Frontal cortex (tissue), 4 donors: ENCODE data around the gene TMEM178B. TPM values are rescaled to one million over a fixed set of nuclear protein-coding genes. Genes with fewer than 3 reads are reported as not detected.

Experiments used
- DNase-seq, 2 donors: peaks; one replicate each; pipeline ENCODE4 v3.0.0; 2012; ENCODE audit warnings: low spot score in 2 of 2
- FAIRE-seq: peaks from 2 replicates; lab custom pipeline; 2012; peaks lifted over from hg19 to GRCh38; lab: Jason Lieb, UNC
- total RNA-seq: library from RNA; depleted of rRNA; stranded (reverse); fragments of >200 nt; gene quantifications from one replicate; pipeline ENCODE4 v1.2.3, GENCODE V29; 2014
- donor health status: control.
- donor health status: control.
- donor health status: control.

Gene TMEM178B
- total RNA-seq, 1 donor from 2014 or later, result 53.0 TPM

DNA sequence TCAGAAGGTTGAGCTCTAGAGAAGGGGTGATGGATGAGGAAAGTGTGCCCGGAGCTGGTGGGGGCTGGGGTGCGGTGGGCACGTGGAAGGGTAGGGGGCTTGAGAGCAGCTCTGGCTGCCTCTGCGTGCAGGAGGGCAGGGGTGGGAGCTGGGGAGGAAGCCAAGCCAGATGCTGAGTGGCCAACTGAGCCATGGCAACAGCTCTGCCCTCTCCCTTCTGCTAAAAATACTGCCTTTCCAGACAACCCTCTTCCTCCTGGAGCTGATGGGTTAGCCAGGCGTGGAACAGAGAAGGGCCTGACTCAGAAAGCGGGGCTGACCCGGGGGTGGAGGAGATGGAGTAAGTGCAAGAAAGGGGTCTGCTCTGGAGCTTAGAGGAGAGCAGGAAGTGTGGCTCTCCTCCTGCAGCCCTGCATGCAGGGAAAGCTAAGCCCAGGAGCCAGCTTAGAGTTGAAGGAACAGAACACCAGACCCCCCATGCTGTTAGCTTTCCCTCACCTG, 362.8 kb downstream of the TMEM178B start:
- FAIRE-seq, result no peak
- DNase-seq, result no peak

DNA sequence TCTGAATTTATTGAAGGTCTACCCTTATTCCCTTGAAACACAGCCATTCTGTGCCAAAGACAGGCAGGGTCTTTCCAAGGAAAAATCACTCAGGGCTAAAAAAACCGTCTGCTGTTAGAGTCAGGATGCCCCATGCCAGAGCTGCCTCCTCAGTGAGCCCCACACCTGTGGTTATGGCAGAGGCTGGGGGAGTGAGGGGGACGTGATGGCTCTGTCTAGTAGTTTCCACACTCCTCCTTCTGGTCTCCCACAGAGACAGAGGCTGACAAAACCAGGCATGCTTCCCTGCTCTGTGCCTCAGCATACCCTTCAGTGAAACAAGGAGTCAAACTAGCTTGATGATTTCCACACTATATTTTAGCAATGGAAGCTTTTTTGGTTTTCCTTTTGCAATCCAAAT, 365.3 kb downstream of the TMEM178B start:
- no peak for FAIRE-seq
- no peak for DNase-seq

DNA sequence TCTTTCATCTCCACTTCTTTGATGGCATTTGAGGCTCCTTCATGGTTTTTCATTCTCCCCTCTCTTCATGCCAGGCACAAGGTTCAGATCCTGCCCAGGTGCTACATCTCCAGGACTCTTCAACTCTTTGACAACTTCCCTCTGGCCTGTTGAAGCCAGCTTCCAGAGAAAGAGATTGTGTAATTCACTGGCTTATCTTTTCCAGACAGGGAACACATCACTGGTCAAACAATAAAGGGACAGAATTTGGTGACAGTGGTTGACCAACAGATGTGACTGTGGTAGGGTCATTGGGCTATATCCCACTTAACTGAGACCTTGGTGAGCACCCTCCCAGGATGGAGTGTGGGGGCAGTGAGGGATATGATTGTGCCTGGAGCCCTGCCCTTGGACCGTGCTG, 365.9 kb downstream of the TMEM178B start:
- no peak for DNase-seq
- no peak for FAIRE-seq

DNA sequence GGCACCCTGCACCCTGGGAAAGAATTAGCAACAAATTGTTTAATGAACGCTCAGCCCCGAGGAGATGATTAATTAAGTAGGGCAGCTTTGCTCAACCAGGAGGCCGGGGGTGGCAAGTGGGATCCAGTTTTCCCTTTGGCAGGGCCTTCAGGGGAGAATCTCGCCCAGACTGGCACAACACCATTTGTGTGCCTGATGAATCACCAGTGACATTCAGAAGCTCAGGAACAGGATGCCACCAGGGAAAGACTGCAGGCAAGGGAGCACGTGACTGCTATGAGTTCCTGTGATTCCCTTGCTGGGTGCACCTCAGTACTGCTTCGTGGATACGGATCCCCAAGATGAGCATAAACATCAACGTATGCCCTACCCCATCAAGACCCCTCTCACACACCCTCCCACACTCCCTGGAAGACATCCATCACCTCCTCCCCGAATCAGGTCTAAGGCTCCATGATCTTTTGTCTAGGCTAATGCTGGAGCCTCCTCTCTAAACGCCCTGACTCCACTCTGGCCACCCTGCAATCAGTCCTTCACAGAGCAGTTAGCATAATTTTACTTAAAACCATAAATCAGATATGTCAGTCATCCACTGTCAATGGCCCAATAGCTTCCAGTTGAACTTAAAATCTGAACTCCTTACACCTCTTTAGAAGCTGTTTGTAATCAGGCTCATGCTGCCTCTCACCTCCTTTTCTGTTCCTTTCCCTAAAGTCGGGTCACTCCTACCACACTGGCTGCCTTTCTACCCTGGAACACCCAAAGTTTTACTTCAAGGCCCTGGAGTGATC, 368.2 kb downstream of the TMEM178B start:
- no peak for FAIRE-seq
- DNase-seq, result peak in 1 of 2 donors; percentile 29

DNA sequence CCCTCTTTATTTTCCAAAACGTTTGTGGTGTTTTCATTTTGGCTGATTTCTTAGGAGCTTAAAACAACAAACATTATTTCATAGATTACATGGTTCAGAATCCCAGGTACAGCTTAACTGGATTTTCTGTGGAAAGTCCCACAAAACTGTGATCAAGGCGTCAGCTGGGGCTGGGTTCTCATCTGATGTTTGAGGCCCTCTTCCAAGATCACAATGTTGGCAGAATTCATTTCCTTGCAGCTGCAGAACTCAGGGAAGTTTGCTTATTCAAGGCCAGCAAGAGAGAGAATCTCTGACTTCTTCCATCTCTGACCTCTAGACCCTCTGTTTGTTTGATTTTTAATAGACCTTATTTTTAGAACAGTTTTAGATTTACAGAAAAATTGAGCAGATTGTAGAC, 368.9 kb downstream of the TMEM178B start:
- DNase-seq (no peak), FAIRE-seq (no peak)

DNA sequence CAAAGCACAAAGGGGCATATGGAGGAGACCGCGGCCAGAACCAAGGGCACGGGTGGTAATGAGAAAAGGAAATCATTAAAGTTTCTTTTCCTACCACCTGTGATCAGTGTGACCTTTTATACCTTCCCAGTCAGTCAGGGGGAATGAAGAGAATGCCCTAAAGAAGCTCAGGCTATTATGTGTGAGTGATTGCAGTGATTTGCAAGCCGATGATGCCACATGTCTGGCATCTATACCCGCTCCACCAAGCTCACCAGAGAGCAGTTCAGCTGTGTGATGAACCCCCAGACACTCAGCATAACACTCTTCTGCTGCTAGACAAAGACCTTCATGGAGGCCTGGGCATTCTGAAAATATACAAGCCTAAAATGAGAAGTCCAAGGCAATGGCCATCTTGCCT, 371.1 kb downstream of the TMEM178B start:
- no peak for DNase-seq
- FAIRE-seq, result no peak

DNA sequence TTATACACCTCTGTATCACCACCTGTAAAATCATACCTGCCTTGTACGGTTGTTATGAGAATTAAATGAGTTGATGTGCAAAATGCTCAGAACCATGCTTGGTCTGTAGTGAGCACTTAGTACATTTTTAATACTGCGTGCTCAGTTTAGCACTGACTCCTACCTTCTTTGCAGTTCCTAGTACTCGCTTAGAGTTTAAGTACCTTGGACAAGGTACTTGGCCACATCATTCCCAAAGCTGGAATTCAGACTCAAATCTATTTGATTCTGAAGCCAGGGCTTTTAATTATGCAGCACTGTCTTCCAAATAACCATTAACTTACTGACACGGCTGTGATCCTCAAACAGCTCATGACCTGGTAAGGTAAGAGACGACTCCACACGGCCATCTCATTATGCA, 377.4 kb downstream of the TMEM178B start:
- FAIRE-seq (no peak), DNase-seq (no peak)

DNA sequence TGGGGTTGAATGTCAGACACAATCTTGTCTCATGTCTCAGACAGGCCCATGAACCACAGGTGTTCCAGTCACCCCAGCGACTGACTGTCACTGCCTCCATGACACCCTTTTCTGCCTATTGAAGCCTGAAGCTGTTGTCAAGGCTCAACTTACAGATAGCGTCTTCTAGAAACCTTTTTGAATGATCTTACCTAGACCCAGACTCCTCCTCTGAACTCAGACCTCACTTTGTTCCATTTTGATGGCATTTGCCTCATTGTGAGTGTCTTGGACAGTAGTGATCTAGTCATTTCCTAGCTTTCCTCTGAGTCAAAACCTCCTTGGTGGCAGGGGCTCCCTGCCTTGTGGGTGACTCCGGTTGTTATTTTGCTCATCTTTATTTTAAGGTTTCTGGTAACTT, 379.0 kb downstream of the TMEM178B start:
- FAIRE-seq, result no peak
- no peak for DNase-seq

DNA sequence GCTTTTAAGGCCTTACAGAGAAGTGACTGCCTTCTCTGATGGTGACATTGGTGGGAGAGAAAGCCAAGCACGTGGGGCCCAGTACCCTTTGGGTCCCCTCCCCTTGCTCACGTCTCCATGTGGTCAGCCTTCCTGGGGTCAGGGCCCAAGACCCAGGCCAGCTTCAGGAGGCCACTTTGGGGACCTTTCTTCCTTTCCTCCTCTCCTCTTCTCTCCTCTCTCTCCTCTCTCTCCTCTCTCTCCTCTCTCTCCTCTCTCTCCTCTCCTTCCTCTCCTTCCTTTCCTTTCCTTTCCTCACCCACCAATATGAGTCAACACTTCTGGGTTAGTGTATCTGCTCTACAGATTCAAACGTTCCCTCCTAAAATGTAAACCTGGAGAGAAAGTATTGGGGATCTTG, 380.5 kb downstream of the TMEM178B start:
- DNase-seq, result no peak
- FAIRE-seq, result no peak

DNA sequence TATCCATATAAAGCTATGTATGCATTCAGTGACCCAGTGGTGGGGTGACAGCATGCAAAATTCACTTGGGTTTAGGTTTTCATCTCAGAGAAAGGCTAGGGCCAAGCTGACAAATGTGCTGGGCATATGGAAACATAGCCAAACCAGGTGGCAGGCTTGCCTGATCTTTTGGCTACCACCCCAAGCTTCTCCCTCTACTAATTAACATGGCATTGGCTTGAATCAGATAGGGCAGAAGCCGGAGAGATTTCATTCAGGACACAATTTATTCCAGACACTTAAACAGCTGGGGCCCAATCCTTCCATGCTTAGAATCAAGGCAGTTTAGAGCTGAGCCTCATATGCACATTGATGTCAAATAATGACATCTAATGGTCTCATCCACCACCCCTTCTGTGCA, 381.9 kb downstream of the TMEM178B start:
- DNase-seq, result no peak
- no peak for FAIRE-seq

DNA sequence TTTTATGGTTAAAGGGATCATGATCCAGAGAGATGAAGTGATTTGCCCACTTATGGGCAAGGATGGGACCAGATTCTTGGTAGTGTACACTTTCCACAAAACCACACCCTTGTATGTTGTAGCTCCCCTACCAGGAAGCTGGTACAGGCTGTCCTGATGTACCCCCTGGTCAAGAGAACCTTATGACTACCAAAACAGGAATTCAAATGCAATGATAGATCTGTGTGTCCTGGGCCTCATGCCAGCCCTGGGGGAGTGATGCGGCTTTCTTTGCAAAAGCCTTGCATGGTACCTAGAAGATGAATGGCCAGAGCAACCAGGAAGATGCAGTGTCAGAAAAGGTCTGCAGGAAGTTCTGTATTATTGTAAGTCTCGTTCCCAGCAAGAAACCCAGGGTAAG, 382.4 kb downstream of the TMEM178B start:
- FAIRE-seq, result no peak

DNA sequence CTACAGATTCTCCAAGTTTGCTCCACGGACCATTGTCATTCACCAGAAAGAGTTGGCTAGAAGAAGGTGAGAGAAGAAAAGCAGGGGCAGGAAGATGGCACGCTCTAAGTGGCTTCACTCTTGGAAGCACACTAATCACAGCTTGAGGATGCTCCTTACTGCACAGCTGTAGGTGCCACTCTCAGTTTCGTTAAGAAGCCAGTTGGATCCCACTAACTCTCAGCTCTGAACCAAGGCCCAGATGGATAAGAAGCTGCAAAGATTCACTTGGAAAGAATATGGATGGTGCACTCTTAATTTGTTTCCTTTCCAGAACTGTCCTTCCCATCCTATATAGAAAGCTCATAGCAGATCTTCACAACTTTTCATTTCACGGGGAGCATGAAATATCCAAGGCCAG, 382.8 kb downstream of the TMEM178B start:
- no peak for DNase-seq
- FAIRE-seq, result no peak

More for the DNA sequence above, 382.4 kb downstream of the TMEM178B start:
- DNase-seq, result no peak

DNA sequence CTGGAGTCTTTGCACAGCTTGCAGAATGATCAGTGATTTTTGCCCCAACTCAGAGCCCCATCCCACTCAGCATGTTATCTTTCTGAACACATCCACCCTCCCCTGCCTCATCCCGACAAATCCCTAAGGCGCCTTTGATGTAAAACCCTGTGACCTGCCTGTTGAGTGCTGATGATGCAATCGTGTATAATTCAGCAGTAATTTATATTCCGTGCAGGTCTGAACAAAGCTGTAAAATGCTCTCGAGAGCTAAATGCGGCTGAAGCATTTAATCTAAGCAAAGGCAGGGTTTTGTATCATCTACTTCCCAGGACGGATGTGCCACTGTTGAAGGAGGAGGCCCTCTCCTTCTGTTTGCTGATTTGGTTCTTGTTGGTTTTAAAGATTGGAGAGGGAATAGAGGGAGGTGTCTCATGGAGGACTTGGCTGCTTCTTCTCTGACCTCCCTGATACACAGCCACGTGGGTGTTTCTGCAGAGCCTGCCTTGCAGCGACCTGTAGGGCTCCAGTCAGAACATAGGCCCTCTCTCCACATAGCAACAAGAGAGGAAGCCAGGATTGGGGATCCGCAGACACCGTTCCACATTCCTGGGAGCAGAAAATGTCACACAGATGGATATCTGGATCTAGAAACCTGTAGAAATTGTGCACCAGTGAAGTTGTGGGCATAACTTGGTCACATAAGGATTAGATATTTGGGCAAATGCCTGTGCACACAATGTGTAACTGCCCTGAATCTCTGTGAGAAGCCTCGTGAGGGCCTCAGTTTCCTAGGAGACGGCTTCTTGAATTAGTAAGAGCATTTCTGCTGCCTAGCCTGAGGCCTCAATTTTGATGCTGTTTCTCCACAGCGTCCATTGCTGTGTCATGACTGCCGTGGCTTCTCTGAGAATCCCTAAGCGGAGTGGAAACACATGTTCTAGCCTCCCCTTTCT, 387.2 kb downstream of the TMEM178B start:
- no peak for DNase-seq
- no peak for FAIRE-seq

DNA sequence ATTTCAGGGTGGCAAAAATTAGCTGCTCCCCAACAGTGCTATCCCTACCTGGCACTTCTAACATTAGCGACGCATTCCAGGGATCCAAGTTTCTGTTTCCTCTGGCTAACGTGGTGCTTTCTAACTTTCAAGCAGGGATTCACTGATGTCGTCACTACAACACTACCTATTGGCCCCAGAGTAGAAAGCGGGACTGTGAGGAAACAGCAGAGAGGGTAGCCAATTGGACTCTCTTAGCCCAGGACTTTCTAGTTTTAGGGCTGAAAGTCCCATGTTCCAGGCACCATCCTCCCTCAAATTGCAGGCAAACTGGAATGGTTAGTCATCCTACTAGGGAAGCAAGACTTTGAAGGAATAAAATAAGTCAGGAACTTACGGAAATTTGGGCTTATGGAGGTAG, 388.1 kb downstream of the TMEM178B start:
- FAIRE-seq (no peak), DNase-seq (no peak)

DNA sequence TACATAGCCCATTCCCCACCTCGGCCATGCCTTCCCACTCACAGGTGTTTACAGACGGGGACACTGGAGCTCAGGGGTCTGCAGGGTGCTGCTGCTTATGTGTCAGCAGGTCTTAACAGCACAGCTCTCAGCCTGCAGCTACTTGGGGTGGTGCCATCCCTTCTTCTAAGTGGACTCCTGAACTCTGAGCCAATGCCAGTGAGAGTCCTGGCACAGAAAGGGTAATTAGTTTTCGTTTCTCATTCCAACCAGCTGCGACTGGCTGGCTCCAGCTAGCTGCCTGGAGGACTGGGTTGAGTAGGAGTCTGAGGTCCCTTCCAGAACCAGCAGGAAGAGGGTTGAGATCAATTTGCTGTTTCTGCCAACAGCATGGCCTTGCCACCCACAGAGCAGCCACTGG, 389.1 kb downstream of the TMEM178B start:
- FAIRE-seq (no peak), DNase-seq (no peak)

DNA sequence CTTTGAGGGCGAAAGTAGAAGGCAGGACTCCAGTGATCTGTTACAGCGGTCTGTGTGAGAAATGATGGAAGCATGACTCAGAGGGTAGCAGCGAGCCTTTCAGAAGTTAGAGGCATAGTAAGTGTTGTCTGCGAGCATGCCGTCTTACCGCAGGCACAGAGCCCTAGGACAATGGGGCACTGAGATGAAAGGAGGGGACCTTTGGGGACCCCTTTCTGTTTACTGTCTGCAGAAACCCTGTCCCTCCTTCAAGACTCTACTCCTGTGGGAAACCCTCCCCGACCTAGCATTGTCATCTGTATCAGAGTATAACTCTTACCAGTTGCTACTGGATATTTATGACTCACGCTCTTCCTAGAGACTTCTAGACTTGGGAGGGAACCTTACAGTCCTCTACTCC, 390.1 kb downstream of the TMEM178B start:
- DNase-seq (no peak), FAIRE-seq (no peak)

DNA sequence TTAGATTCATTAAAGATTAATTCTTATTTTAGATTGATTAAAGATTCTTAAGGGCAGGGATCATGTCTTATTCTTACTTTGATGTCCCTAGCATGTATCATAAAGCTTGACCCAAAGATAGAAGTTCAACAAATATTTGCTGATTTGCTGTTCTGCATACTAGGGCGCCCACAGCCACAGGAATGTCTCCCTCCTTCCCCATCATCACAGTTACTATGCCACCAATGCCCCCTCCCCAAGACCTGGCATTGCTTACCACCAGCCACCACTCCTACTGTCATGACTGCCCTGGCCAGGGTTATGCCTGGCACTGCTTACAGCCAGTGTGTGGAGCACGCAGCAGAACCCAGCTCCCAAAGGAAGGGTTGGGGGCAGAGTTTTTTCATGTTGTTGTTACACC, 390.7 kb downstream of the TMEM178B start:
- DNase-seq (no peak), FAIRE-seq (no peak)

DNA sequence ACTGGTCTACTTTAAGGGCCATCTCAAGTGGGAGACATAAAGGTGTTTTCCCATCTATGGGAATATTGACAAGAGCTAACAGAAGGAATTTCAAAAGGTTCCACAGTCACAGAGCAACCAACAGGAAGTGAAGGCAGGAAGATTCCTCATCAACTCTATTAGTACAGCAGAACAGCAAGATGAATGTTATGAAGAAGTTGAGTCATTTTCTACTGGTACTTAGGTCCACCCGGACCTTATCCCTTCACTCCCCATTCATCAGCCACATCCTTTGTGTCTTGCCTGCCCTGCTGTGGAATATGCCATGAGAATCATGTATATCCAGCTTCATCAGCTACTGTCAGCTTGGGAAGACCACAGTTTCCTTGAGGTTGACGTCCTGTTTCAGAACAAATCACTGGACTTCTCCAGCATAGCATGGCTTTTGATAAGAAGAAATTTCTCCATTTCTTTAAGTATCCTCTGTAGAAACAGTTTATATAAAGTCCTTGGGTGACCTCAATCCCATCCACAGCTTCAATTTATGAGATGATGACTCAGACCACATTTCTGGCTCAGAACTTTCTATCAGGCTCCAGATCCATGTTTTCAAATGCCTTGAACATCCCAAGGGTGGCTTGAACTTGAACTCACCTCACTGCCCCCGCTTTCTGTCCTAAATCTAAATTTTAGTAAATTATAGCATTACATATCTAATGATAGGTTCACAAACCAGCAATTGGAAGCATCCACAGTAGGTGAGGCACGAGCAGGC, 392.5 kb downstream of the TMEM178B start:
- no peak for FAIRE-seq
- DNase-seq, result no peak

DNA sequence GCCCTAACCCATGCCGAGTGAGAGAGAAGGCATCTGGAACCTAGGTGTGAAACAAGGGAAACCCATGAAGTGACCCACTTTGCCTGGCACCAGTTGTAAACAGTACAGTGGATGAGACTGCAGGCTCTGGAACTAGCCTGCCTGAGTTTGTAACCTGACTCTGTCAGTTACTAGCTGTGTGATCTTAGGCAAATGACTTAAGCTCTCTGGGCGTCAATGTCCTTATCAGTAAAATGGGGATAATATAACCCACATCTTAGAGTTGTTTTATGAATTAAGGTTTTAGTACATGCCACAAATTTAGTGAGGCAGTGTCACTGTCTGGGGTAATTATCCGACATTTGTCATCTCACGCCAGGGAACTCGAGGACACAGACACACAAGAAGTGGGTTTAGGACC, 394.5 kb downstream of the TMEM178B start:
- FAIRE-seq (no peak), DNase-seq (no peak)

DNA sequence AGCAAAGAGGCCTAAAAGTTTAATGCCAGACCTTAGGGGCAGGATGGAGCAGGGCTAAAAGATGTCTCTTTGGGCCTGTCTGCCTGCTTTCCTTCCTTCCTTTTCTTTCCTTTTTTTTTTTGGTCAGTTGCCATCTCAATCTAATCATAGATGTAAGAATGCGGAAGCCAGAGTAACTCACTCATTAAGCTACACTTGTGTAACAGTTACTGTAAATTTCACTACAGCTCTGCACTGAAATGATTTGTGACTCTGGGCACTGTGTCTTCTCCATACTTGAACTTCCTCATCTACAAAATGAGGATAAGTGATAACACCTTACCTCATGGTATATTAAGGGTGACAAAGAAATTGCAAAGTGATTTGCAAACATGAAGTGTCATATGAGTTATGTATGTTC, 401.8 kb downstream of the TMEM178B start:
- no peak for DNase-seq
- no peak for FAIRE-seq
